ENCODE measurements around the gene SMIM7.

GRCh38 chr19:16601378-16602052, 58.4 kb downstream of the SMIM7 start:
- TF ChIP-seq POLR2AphosphoS5 (IDR thresholded peaks at IDR 0.05; ENCODE audit: low read depth, low read length) = no peak
- TF ChIP-seq CTCF (IDR thresholded peaks at IDR 0.05 in 2 of 3, conservative IDR thresholded peaks at IDR 0.05 in 1 of 3; ENCODE audit: borderline replicate concordance in 1 of 3, insufficient read depth in 1 of 3, low read depth in 2 of 3, low read length in 2 of 3) = no peak
- no peak for TF ChIP-seq CEBPB (IDR thresholded peaks at IDR 0.05; ENCODE audit: low read depth)
- no peak for TF ChIP-seq RAD21 (IDR thresholded peaks at IDR 0.05; ENCODE audit: low read depth)
- no peak for TF ChIP-seq EZH2phosphoT487 (IDR thresholded peaks at IDR 0.05; ENCODE audit: borderline replicate concordance)
- TF ChIP-seq POLR2A (IDR thresholded peaks at IDR 0.05; ENCODE audit: borderline replicate concordance, extremely low read depth, insufficient read depth, insufficient read length) = no peak
- TF ChIP-seq SRF (IDR thresholded peaks at IDR 0.05; ENCODE audit: low read depth) = no peak
- no peak for TF ChIP-seq REST (IDR thresholded peaks at IDR 0.05; ENCODE audit: low read depth)
- TF ChIP-seq EGR1 (IDR thresholded peaks at IDR 0.05; ENCODE audit: low read depth) = no peak
- no peak for TF ChIP-seq EZH2 (IDR thresholded peaks at IDR 0.05)
- TF ChIP-seq ZBTB33 (IDR thresholded peaks at IDR 0.05; ENCODE audit: extremely low read depth, insufficient replicate concordance, low read length) = no peak
- TF ChIP-seq ZNF274 (IDR thresholded peaks at IDR 0.05; ENCODE audit: low read depth, low read length) = no peak
